Renal cortex interstitium (tissue), 15 donors: ENCODE results near the gene TRIM74. TPM values are rescaled to one million over a fixed set of nuclear protein-coding genes. Genes with fewer than 3 reads are reported as not detected.
A peak's percentile ranks its signal among the peaks of the same experiment; 100 is the strongest.
"Not testable (repeated sequence)": the region's sequence is repeated elsewhere in the genome, so short reads cannot be mapped to it uniquely, and the experiment has no call there.

Experiments used
- DNase-seq, 11 donors: peaks; one replicate each; pipeline ENCODE4 v3.0.0-alpha.2; 2013; ENCODE audit warnings: low read depth in 9 of 11, low spot score in 4 of 11; ENCODE audit errors: extremely low read depth in 1 of 11
- long read RNA-seq, 16 experiments: transcript quantifications; one replicate each; lab custom pipeline, GENCODE V29; 2026
- polyA plus RNA-seq, 3 donors: library from polyadenylated mRNA; unstranded; fragments of 120-200 nt; gene quantifications; one replicate each; pipeline ENCODE4 v1.2.1, GENCODE V29; 2013; ENCODE audit not compliant: insufficient read length in 3 of 3

TRIM74 gene
- 1 to 10 TPM; 1.3 to 3.4 (median 1.9) TPM for polyA plus RNA-seq
- long read RNA-seq, donor 1 = 0 reads
- long read RNA-seq, donor 2 = 0 reads
- long read RNA-seq, donor 3 = 0 reads
- long read RNA-seq, donor 4 = 0 reads
- long read RNA-seq, donor 5 = 0 reads
- long read RNA-seq, donor 6 = 0 reads
- long read RNA-seq, donor 7 = 0 reads
- long read RNA-seq, donor 8 = 0 reads
- long read RNA-seq, donor 9 = 0 reads
- long read RNA-seq, donor 10 = 0 reads
- long read RNA-seq, donor 11 = 0 reads
- long read RNA-seq, donor 12 = 0 reads
- long read RNA-seq, donor 13 = 0 reads
- long read RNA-seq, donor 14 = 0 reads
- long read RNA-seq, donor 15 = 0 reads
- long read RNA-seq, donor 16 = 0 reads

DNA sequence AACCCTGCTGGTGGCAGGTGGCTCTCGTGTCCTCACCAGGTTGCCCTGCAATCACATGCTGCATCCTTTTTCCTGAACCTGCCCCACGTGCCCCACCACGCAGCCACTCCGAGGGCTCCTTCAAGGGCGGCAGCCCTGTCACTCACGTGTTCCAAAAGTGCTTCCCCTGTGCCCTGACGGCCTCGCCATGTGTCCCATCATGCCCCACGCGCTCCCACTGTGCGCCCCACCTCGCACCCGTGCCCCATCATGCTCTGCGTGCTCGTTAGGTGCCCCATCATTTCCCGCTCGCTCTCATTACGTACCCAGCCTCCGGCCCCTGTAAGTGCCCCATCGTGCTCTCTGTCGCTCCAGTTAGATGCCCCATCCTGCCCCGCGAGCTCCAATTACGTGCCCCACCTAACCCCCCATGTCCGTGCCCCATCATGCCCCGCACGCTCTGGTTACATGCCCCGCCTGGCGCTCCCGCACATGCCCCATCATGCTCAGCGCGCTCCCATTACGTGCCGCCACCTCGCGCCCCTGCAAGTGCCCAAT, at the start of gene TRIM74:
Gene TRIM74, minus strand, starts transcription at position 487 of the 537 bp plus-strand sequence. CDS start 3,309 bp downstream, outside the sequence.
- not testable (repeated sequence) for DNase-seq

DNA sequence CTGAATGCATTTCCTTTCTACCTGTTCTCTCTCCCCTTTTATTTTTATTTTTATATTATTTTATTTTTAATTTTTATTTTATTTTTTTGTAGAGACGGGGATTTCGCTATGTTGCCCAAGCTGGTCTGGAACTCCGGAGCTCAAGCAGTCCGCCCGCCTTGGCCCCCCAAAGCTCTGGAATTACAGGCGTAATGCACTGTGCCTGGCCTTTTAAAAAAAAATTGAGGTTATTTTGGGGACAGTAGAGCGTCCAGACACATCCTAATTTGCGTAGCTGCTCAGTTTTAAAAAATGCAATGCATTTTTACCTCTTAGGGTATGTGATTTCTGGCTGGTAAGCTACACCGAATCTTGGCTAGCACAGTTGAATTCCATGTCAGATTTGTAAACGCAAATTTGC, 37.2 kb upstream of the TRIM74 start:
- DNase-seq = not testable (repeated sequence)

DNA sequence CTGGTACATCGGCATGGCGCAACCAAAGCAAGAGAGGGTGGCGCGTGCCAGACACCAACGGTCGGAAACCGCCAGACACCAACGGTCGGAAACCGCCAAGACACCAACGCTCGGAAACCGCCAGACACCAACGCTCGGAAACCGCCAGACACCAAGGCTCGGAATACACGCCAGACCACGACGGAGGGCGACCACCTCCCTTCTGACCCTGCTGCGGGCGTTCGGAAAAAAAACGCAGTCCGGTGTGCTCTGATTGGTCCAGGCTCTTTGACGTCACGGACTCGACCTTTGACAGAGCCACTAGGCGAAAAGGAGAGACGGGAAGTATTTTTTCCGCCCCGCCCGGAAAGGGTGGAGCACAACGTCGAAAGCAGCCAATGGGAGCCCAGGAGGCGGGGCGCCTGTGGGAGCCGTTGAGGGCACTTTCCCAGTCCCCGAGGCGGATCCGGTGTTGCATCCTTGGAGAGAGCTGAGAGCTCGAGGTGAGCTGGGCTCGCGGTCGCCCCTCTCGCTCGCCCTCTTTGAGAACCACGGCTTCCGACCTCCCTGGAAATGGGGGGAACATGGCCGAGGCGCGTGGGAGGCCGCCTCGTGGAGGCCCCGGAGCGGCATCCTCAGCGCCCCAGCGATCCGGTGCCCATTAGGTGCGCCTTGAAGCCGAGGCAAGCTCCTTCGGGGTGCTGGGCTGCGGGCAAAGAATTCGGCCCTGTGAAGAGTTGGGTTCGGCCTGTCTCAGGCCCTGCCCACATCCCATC, 36.6 kb upstream of the TRIM74 start:
- peak in 7 of 11 donors; percentile 54 to 90 (median 87) for DNase-seq

DNA sequence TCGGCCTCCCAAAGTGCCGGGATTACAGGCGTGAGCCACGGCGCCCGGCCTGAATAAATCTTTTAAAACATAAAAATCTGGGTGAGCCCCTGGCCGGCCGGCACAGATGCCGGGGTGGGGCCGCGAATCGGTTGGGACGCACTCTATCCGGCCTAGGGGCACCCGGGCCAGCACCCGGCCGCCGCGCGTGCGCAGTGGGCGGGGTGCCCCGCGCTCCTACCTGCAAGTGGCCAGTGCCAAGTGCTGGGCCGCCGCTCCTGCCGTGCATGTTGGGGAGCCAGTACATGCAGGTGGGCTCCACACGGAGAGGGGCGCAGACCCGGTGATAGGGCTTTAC, 36.1 kb upstream of the TRIM74 start:
- not testable (repeated sequence) for DNase-seq

DNA sequence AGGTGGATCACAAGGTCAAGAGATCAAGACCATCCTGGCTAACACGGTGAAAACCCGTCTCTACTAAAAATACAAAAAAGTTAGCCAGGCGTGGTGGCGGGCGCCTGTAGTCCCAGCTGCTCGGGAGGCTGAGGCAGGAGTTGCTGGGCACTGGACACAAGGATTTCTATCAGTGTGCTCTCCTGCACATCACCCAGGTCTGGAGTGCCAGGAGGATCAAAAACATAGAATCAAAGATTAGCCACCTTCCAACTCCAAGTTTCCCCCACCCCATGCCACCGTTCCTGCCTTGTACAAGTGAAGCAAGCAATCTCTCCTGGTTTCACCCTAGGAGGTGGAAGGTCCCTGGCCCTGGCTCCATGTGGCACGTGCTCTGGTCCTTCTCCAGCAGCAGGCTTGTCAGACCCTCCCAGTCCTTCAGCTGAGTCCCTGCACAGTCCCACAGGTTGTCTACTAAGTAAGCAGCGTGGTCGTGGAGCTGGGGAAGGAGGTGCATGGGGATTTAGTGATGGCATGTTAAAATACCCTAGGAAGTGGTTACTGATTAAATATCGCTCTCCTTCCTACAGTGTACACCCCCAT, 28.7 kb upstream of the TRIM74 start:
- not testable (repeated sequence) for DNase-seq

DNA sequence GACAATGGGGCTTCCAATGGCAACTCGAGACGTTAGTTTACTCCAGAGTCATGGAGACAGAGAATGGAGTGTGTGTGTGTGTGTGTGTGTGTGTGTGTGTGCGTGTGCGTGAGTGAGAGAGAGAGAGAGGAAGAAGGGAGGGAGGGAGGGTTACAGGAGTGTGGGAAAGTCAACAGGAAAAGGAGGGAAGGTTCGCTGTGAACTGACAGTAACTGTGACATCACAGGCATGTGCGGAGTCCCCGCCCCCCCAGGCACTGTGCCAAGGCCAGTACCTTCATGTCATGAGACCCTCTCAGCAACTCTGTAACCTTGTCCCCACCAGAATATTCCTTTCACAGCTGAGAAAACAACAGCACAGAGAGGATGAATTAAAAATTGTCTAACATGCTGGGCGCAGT, 28.2 kb upstream of the TRIM74 start:
- DNase-seq = not testable (repeated sequence)

DNA sequence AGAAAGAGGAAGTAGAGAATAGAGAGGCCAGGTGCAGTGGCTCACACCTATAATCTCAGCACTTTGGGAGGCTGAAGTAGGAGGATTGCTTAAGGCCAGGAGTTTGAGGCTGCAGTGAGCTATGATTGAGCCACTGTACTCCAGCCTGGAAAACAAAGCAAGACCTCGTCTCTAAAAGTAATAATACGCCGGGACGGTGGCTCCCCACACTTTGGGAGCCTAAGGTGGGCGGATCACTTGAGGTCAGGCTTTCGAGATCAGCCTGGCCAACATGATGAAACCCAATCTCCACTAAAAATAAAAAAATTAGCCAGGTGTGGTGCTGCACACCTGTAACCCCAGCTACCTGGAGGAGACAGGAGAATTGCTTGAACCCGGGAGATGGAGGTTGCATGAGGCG, 26.2 kb upstream of the TRIM74 start:
- DNase-seq = not testable (repeated sequence)

DNA sequence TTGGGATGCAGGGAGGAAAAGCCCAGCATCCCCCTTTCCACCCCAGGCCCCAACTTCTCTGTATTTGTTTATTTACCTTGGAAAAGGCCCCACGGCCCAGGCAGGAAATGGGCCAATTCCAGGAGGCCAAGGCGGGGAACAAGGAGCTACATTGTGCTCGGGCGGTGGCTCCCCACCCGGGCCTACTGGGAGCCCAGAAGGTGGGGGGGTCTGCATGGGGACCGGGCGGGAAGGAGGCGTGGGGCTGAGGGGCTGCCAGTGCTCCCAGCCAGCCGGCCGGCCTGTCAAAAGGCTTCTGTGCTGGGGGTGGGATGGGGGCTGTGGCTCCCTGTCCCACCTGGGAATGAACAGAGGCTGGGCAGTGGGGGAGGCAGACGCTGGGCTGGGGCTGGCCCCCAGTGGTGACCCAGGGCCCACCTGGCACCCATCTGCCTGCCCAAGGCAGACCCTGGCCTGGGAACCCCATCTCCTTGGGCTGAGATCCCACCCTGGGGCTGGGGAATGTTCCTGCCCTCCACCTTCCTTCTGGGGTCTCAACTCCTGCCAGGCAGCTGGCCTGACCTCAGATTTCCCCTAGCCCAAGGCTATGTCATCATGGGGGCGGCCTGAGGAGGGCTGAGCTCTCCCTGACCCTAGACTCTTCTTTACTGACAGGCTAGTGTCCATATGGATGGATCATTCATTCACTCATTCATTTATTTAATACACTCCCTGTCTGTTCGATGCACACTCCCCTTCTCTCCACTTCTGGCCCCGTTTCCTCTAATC, 21.1 kb upstream of the TRIM74 start:
- not testable (repeated sequence) for DNase-seq

DNA sequence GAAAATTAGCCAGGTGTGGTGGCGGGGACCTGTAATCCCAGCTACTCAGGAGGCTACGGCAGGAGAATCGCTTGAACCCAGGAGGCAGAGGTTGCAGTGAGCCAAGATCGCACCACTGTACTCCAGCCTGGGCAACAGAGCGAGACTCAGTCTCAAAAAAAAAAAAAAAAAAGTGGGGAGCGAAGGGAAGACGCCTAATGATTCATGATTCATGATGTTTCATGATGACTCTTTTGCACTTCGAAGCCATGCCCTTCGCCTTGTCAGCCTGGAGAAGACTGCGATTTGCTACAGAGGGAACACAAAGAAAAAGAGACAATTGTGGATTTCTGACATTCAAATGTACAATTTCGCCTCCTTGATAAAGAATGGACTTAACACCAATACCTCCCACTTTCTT, 12.8 kb upstream of the TRIM74 start:
- DNase-seq = not testable (repeated sequence)

DNA sequence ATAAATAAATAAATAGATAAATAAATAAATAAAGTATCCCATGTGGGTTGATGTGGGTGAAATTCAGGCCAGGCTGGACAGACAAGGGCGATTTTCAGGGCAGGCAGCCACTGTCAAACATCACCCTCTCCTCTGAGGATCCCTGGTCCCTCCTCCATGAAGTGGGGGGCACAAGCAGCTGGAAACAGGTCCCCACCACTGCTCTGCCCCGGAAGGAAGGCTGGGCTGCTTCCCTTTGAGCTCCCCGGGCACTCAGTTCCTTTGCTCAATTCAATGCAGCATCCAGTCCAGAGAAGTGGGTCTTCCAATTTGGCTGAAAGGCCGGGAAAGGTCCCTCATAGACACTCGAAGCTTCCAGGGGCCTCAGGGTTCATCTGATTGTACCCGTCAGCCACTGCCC, 11.1 kb upstream of the TRIM74 start:
- DNase-seq = not testable (repeated sequence)

DNA sequence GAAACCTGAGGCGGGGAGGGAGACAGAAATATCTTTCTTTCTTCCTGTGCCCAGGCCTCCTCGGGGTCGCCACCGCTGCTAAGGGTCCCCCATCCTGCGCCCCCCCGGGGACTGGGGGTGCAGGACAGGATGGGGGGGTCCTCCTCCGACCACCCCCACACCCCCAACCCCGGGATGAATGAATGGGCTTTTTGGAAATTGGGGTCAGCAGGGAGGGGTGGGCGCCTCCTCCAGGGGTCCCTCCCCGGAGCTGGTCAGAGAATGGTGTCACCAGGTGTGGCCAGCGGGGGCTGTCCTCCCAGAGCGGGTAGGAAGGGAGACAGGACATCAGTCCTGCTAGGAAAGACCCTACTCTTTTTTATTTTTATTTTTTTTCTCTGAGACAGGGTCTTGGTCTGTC, 7.2 kb upstream of the TRIM74 start:
- DNase-seq = not testable (repeated sequence)

DNA sequence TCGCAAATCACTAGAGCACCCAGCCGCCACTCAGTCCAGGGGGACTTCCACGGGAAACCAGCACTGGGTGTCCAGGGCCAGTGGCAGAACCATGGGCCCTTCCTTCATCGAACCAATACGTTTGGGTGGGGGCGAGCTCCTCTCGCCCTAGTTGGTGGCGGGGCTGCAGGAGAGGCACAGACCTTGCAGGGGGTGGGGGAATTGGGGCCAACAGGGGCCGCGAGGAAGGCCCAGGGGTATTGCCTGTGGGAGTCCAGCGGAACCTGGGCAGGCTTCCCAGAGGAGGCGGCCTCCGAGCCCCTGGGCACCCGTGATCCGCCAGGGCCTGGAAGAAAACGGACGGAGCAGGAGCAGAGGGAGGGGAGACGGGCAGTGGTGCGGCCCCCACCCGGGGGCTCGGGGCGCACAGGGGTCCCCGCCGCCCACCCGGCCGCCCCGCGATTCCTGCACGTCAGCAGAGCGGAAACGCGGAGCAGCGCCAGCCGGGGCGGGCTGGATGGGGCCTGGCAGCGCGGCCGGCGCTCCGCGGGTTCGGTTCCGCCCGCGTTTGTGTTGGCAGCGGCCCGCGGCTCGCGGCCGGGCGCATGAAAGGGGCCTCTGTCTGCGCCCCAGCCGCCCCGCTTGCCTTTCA, 6.5 kb upstream of the TRIM74 start:
- DNase-seq = not testable (repeated sequence)

DNA sequence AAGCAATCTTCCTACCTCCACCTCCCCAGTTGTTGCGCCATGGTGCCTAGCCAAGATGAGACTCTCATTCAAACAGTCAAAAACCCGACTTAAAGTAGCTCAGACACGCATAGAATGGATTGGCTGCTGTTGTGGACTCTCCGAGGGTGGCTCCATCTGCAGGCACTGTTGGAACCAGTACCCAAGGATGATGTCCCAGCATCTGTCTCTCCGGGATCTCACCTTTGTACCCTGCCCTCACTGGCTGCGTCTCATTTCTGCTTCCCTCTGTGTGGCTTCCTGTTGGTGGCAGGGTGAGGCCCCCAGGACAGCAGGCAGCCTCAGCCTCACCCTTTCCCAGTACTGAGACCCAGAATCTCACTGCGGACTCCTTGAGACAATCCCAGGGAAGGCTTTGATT, 5.5 kb upstream of the TRIM74 start:
- DNase-seq = not testable (repeated sequence)

DNA sequence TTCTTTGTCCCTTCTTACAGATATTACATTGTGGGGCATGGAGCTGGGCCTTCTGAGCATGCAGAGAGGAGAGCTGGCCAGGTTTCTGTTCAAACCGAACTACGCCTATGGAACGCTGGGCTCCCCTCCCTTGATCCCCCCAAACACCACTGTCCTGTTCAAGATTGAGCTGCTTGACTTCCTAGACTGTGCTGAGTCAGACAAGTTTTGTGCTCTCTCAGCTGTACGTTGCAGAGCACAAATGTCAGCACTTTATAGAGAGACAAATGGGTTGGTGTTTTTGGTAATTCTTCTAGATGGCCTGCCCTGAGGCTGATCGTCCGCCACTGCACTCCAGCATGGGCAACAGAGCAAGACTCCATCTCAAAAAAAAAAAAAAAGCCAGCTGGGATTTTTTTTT, 2.2 kb upstream of the TRIM74 start:
- not testable (repeated sequence) for DNase-seq

DNA sequence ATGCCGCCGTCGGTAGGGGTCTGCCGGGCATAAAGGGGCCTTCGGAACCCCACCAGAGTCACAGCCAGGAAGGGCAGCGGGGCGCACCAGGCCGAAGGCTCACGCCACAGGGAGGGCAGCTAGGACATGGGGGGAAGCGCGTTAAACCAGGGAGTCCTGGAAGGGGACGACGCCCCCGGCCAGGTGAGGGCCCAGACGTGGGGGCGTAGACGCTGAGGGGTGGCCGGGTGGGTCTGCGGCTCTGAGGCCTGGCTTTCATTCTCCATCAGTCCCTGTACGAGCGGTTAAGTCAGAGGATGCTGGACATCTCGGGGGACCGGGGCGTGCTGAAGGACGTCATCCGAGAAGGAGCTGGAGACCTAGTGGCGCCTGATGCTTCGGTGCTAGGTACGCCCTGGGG, 422 bp upstream of the TRIM74 start:
- DNase-seq = not testable (repeated sequence)

DNA sequence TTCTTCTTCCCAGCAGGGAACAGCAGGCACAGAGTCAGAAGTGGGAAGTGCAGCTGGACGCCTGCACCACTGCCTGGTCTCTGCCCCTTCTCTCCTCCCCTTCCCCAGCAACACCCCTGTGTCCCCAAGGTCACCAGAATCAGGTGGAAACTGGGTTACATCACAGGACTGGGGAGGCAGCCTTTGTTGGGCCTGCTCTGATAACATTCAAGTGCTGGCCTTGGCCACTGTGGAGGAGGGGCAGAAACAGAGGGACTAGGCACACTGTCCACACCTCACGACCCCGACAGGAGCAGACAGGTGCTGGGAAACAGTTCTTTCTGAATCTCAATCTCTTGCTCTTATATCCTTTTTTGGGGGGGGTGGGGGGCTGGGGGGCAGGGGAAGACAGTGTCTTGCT, 2.4 kb downstream of the TRIM74 start:
- DNase-seq = not testable (repeated sequence)

DNA sequence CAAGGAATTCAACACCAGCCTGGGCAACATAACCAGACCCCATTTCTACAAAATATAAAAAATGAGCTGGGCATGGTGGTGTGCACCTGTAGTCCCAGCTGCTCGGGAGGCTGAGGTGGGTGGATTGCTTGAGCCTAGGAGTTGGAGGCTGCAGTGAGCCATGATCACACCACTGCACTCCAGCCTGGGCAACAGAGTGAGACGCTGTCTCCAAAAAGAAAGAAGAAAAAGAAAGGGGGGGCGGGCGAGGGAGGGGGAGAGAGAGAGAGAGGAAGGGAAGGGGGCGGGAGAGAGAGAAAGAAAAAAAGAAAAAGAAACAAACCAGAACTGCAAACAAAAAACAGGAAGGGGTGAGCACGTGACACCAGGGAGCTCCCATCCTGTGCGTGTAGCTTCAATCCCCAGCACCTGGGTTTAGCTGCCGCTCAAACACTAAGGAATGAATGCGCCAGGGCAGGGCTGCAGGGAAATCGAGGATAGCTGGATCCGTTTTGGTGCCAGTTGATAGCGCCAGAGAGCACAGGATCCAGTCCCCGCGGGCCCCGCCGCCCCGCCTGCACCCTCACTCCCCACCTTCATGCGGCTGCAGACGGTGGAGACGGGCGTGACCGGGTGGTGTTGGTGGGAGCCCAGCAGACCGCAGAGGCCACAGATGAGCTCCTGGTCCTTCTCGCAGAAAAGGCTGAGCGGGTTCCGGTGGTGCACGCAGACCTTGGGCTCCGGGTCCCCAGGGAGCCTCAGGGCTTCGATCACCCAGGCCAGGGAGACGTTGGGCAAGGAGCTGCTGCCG, 3.9 kb downstream of the TRIM74 start:
- not testable (repeated sequence) for DNase-seq

DNA sequence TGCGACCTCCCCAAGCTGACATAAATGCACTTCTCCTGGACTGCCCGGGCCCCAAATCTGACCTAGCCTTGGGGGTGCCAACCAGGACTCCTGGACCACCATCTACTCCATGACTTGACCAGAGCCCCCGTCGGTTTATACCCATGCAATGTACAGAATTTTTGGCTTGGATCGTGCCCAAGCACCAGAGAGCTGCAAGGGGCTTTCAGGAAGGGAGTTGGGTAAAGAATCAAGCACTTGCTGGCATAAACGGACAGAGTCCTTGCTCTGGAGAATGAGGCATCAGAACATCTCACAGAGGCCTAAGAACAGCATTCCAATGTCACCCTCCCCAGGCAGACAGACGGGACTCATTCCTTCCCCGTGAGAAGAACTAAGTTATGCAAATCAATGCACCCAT, 6.2 kb downstream of the TRIM74 start:
- not testable (repeated sequence) for DNase-seq
